HL-60 (cell line): Measurements from ENCODE around the gene RGP1. TPM values are rescaled to one million over a fixed set of nuclear protein-coding genes. Genes with fewer than 3 reads are reported as not detected.

Experiments used
- DNase-seq, 2 experiments: peaks; one replicate each; pipeline ENCODE4 v3.0.0-alpha.2; 2010 to 2020; ENCODE audit warnings: low read depth in 1 of 2, low spot score in 1 of 2
- H3K27ac ChIP-seq: fragments of 250-450 bp; sonication (Bioruptor Pico); replicated peaks from 2 replicates; pipeline ENCODE4 v1.5.1; 2020; ENCODE audit warnings: mild to moderate bottlenecking, moderate library complexity
- H3K27me3 ChIP-seq: fragments of 250-450 bp; sonication (Bioruptor Pico); 2 replicates; pipeline ENCODE4 v1.5.1; 2021; ENCODE audit warnings: mild to moderate bottlenecking, moderate library complexity; ENCODE audit not compliant: insufficient read depth, poor library complexity, severe bottlenecking
- H3K4me3 ChIP-seq: replicated peaks from 2 replicates; pipeline ENCODE4 v1.5.1; 2011; ENCODE audit warnings: mild to moderate bottlenecking, control low read depth, low read length; ENCODE audit not compliant: insufficient read depth
- GABPA ChIP-seq: IDR thresholded peaks from 2 replicates; pipeline ENCODE4 v1.6.1; 2012; ENCODE audit warnings: low read depth
- POLR2AphosphoS5 ChIP-seq: IDR thresholded peaks from 2 replicates; pipeline ENCODE4 v1.6.1; 2012; ENCODE audit warnings: low read depth
- SPI1 ChIP-seq: IDR thresholded peaks from 2 replicates; pipeline ENCODE4 v1.6.1; 2012; ENCODE audit warnings: low read depth, mild to moderate bottlenecking, borderline replicate concordance
- microRNA-seq: library from miRNA; unstranded; fragments of <30 nt; microRNA quantifications from one replicate; pipeline ENCODE4, GENCODE V29; 2018
- TF ChIP-seq, protein P1 (sequence below): IDR thresholded peaks from one replicate; pipeline ENCODE4 v1.5.1; 2011; ENCODE audit warnings: low read length, control low read depth, inconsistent platforms; ENCODE audit not compliant: insufficient read depth
- TF ChIP-seq, protein P2 (sequence below): IDR thresholded peaks from 2 replicates; pipeline ENCODE4 v1.6.1; 2012; ENCODE audit warnings: low read depth; ENCODE audit not compliant: insufficient replicate concordance

Gene RGP1

DNA sequence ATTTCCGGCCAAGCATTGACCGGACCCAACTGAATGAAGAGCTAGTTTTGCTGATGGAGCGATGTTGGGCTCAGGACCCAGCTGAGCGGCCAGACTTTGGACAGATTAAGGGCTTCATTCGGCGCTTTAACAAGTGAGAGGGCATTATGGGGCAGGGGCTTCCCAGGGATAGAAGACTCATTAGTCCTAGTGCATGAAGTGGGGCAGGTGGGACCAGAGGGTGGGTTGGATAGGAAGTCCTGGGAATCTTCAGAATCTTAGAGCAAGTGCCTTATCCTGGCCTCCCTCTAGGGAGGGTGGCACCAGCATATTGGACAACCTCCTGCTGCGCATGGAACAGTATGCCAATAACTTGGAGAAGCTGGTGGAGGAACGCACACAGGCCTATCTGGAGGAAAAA, 57.0 kb downstream of the RGP1 start:
- Histone ChIP-seq H3K27ac (no peak overlapping the region), H3K4me3 (no peak overlapping the region), H3K27me3 (no peaks in the 10 kb centered on the region)
- no peak for DNase-seq
- TF ChIP-seq GABPA = no peak
- TF ChIP-seq, protein P1, sequence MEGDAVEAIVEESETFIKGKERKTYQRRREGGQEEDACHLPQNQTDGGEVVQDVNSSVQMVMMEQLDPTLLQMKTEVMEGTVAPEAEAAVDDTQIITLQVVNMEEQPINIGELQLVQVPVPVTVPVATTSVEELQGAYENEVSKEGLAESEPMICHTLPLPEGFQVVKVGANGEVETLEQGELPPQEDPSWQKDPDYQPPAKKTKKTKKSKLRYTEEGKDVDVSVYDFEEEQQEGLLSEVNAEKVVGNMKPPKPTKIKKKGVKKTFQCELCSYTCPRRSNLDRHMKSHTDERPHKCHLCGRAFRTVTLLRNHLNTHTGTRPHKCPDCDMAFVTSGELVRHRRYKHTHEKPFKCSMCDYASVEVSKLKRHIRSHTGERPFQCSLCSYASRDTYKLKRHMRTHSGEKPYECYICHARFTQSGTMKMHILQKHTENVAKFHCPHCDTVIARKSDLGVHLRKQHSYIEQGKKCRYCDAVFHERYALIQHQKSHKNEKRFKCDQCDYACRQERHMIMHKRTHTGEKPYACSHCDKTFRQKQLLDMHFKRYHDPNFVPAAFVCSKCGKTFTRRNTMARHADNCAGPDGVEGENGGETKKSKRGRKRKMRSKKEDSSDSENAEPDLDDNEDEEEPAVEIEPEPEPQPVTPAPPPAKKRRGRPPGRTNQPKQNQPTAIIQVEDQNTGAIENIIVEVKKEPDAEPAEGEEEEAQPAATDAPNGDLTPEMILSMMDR = no peak
- TF ChIP-seq, protein P2, sequence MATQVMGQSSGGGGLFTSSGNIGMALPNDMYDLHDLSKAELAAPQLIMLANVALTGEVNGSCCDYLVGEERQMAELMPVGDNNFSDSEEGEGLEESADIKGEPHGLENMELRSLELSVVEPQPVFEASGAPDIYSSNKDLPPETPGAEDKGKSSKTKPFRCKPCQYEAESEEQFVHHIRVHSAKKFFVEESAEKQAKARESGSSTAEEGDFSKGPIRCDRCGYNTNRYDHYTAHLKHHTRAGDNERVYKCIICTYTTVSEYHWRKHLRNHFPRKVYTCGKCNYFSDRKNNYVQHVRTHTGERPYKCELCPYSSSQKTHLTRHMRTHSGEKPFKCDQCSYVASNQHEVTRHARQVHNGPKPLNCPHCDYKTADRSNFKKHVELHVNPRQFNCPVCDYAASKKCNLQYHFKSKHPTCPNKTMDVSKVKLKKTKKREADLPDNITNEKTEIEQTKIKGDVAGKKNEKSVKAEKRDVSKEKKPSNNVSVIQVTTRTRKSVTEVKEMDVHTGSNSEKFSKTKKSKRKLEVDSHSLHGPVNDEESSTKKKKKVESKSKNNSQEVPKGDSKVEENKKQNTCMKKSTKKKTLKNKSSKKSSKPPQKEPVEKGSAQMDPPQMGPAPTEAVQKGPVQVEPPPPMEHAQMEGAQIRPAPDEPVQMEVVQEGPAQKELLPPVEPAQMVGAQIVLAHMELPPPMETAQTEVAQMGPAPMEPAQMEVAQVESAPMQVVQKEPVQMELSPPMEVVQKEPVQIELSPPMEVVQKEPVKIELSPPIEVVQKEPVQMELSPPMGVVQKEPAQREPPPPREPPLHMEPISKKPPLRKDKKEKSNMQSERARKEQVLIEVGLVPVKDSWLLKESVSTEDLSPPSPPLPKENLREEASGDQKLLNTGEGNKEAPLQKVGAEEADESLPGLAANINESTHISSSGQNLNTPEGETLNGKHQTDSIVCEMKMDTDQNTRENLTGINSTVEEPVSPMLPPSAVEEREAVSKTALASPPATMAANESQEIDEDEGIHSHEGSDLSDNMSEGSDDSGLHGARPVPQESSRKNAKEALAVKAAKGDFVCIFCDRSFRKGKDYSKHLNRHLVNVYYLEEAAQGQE = no peak
- no peak for TF ChIP-seq POLR2AphosphoS5
- no peak for TF ChIP-seq SPI1

Small RNAs within 50 kb of the gene (microRNA-seq; reads per million reads assigned to microRNA genes)
- gene MIR6852 (not detected), gene MIR6853 (not detected)
